Stomach smooth muscle (tissue), 2 donors: ENCODE data around the gene NEK9.

ENCODE experiments used
- H3K27ac ChIP-seq: one replicate; pipeline ENCODE4 v1.7.0; 2013; ENCODE audit warnings: mild to moderate bottlenecking, low read length, inconsistent platforms
- H3K27me3 ChIP-seq, 2 donors: one replicate each; pipeline ENCODE4 v1.7.0; 2013; ENCODE audit warnings: low read length in 2 of 2; ENCODE audit not compliant: insufficient read depth in 2 of 2, control insufficient read depth in 1 of 2
- H3K36me3 ChIP-seq, 2 donors: one replicate each; pipeline ENCODE4 v1.7.0; 2013; ENCODE audit warnings: low read length in 2 of 2; ENCODE audit not compliant: control insufficient read depth in 2 of 2, insufficient read depth in 2 of 2
- H3K4me1 ChIP-seq: one replicate; pipeline ENCODE4 v1.7.0; 2013; ENCODE audit warnings: low read length; ENCODE audit not compliant: control insufficient read depth, insufficient read depth
- H3K4me3 ChIP-seq, 2 donors: one replicate each; pipeline ENCODE4 v1.7.0; 2013; ENCODE audit warnings: low read length in 2 of 2
- H3K9ac ChIP-seq, 2 donors: one replicate each; pipeline ENCODE4 v1.7.0; 2013; ENCODE audit warnings: low read length in 2 of 2, mild to moderate bottlenecking in 1 of 2
- H3K9me3 ChIP-seq, 2 donors: one replicate each; pipeline ENCODE4 v1.7.0; 2013; ENCODE audit warnings: low read length in 2 of 2; ENCODE audit not compliant: control insufficient read depth in 2 of 2
- donor health status: healthy.
- donor health status: Pancreatic carcinoma.

Gene NEK9

GRCh38 chr14:75088153-75088552, 38.7 kb downstream of the NEK9 start:
- H3K27me3 ChIP-seq: no peaks in the 10 kb centered on the region
- H3K36me3 ChIP-seq: peaks cover 38 to 50% of the 10 kb centered on the region in 2 donors
- H3K4me3 ChIP-seq: no peak overlapping the region
- no peaks in the 10 kb centered on the region for H3K9me3 ChIP-seq
- no peaks in the 10 kb centered on the region for H3K4me1 ChIP-seq
- no peak overlapping the region for H3K9ac ChIP-seq
- H3K27ac ChIP-seq: no peak overlapping the region

- Histone ChIP-seq H3K4me3 (no peak overlapping the region), H3K36me3 (peaks cover 30 to 41% of the 10 kb centered on the region in 2 donors), H3K27ac (no peak overlapping the region), H3K27me3 (no peaks in the 10 kb centered on the region), H3K9ac (no peak overlapping the region), H3K9me3 (no peaks in the 10 kb centered on the region), H3K4me1 (peaks cover 12% of the 10 kb centered on the region)
These were observed 42.3 kb downstream of the NEK9 start for GRCh38 chr14:75084513-75084912.

GRCh38 chr14:75083271-75083670, 43.6 kb downstream of the NEK9 start:
- Histone ChIP-seq H3K4me1 (peaks cover 12% of the 10 kb centered on the region), H3K27ac (no peak overlapping the region), H3K4me3 (no peak overlapping the region), H3K27me3 (no peaks in the 10 kb centered on the region), H3K9ac (peak overlapping the region in 1 of 2 donors; percentile 29), H3K9me3 (no peaks in the 10 kb centered on the region), H3K36me3 (peaks cover 29 to 35% of the 10 kb centered on the region in 2 donors)

- H3K27me3 ChIP-seq: no peaks in the 10 kb centered on the region
- peaks cover 12% of the 10 kb centered on the region for H3K4me1 ChIP-seq
- H3K27ac ChIP-seq: peak overlapping the region; percentile 53
- peaks cover 13 to 24% of the 10 kb centered on the region in 2 donors for H3K36me3 ChIP-seq
- no peaks in the 10 kb centered on the region for H3K9me3 ChIP-seq
- no peak overlapping the region for H3K4me3 ChIP-seq
- H3K9ac ChIP-seq: no peak overlapping the region
These were observed 45.1 kb downstream of the NEK9 start for GRCh38 chr14:75081660-75082229.

- no peaks in the 10 kb centered on the region for H3K9me3 ChIP-seq
- H3K27me3 ChIP-seq: no peaks in the 10 kb centered on the region
- peaks cover 12% of the 10 kb centered on the region for H3K4me1 ChIP-seq
- no peak overlapping the region for H3K27ac ChIP-seq
- no peak overlapping the region for H3K4me3 ChIP-seq
- no peak overlapping the region for H3K9ac ChIP-seq
- H3K36me3 ChIP-seq: peaks cover 7 to 11% of the 10 kb centered on the region in 2 donors
These were observed 47.3 kb downstream of the NEK9 start for GRCh38 chr14:75079521-75079920.

- H3K9ac ChIP-seq: no peak overlapping the region
- no peak overlapping the region for H3K4me3 ChIP-seq
- no peaks in the 10 kb centered on the region for H3K27me3 ChIP-seq
- no peaks in the 10 kb centered on the region for H3K36me3 ChIP-seq
- no peak overlapping the region for H3K27ac ChIP-seq
- peaks cover 12% of the 10 kb centered on the region for H3K4me1 ChIP-seq
- no peaks in the 10 kb centered on the region for H3K9me3 ChIP-seq
These were observed 49.1 kb downstream of the NEK9 start for GRCh38 chr14:75077794-75078193.

- H3K9ac ChIP-seq: peak overlapping the region; percentile 86 to 90
These were observed 56.5 kb downstream of the NEK9 start for GRCh38 chr14:75070383-75070782.

GRCh38 chr14:75069811-75070145, 57.1 kb downstream of the NEK9 start:
- H3K4me1 ChIP-seq: peaks cover 28% of the 10 kb centered on the region

More at GRCh38 chr14:75070383-75070782, 56.5 kb downstream of the NEK9 start:
- Histone ChIP-seq H3K4me1 (peaks cover 28% of the 10 kb centered on the region), H3K36me3 (no peaks in the 10 kb centered on the region), H3K27ac (peak overlapping the region; percentile 96), H3K4me3 (peak overlapping the region; percentile 81 to 88), H3K27me3 (no peaks in the 10 kb centered on the region), H3K9me3 (no peaks in the 10 kb centered on the region)

GRCh38 chr14:75069121-75069810, 57.6 kb downstream of the NEK9 start, which contains the start of gene ZC2HC1C:
Gene ZC2HC1C (plus strand): TSS chr14:75069641. CDS start chr14:75070574, 933 bp downstream.
- Histone ChIP-seq H3K27ac (peak within 1 kb of the TSS; percentile 96), H3K9ac (peak within 1 kb of the TSS; percentile 86 to 90), H3K36me3 (no peaks in the 10 kb centered on the region), H3K4me3 (peak within 1 kb of the TSS; percentile 81 to 88), H3K9me3 (no peaks in the 10 kb centered on the region), H3K4me1 (peaks cover 29% of the 10 kb centered on the region), H3K27me3 (no peaks in the 10 kb centered on the region)

More at GRCh38 chr14:75069811-75070145, 57.1 kb downstream of the NEK9 start:
- Histone ChIP-seq H3K9ac (peak overlapping the region; percentile 86 to 90), H3K27ac (peak overlapping the region; percentile 96), H3K27me3 (no peaks in the 10 kb centered on the region), H3K36me3 (no peaks in the 10 kb centered on the region), H3K4me3 (peak overlapping the region; percentile 81 to 88), H3K9me3 (no peaks in the 10 kb centered on the region)

GRCh38 chr14:75068294-75069120, 58.3 kb downstream of the NEK9 start:
- Histone ChIP-seq H3K4me3 (peak overlapping the region; percentile 81 to 88), H3K4me1 (peaks cover 34% of the 10 kb centered on the region), H3K36me3 (no peaks in the 10 kb centered on the region), H3K27ac (peak overlapping the region; percentile 96), H3K9me3 (no peaks in the 10 kb centered on the region), H3K27me3 (no peaks in the 10 kb centered on the region), H3K9ac (peak overlapping the region; percentile 86 to 90)
